CD4-positive, alpha-beta T cell treated with Interleukin-6 at 100 ng/mL for 8 hours (primary cell): ENCODE measurements around the gene CYP2A13.
"Not testable (repeated sequence)": the region's sequence is repeated elsewhere in the genome, so short reads cannot be mapped to it uniquely, and the experiment has no call there.

Source experiments
- DNase-seq: peaks from one replicate; pipeline ENCODE4 v3.0.0-alpha.2; 2020; ENCODE audit warnings: mixed read lengths, low spot score

CYP2A13 gene

GRCh38 chr19:41088151-41088550 lies at the start of gene CYP2A13:
CYP2A13 (plus strand) TSS chr19:41088451; CDS start chr19:41088472, 21 bp downstream.
- no peak for DNase-seq

GRCh38 chr19:41039806-41040205 lies 48.4 kb upstream of the CYP2A13 start:
- DNase-seq, result no peak

- DNase-seq, result not testable (repeated sequence)
Observed at GRCh38 chr19:41045095-41045494, 43.2 kb upstream of the CYP2A13 start.

GRCh38 chr19:41050426-41050825 lies 37.8 kb upstream of the CYP2A13 start:
- DNase-seq, result no peak

GRCh38 chr19:41052162-41052561 lies 36.1 kb upstream of the CYP2A13 start:
- not testable (repeated sequence) for DNase-seq

GRCh38 chr19:41053331-41053730 lies 34.9 kb upstream of the CYP2A13 start:
- not testable (repeated sequence) for DNase-seq

- no peak for DNase-seq
Observed at GRCh38 chr19:41064974-41065569, 23.2 kb upstream of the CYP2A13 start.

- DNase-seq, result no peak
Observed at GRCh38 chr19:41076286-41076685, 12.0 kb upstream of the CYP2A13 start.

GRCh38 chr19:41083516-41083915 lies 4.7 kb upstream of the CYP2A13 start:
- DNase-seq, result no peak

GRCh38 chr19:41085748-41086415 lies 2.4 kb upstream of the CYP2A13 start:
- DNase-seq, result no peak

- no peak for DNase-seq
Observed at GRCh38 chr19:41089959-41090358, 1.7 kb downstream of the CYP2A13 start.

GRCh38 chr19:41095703-41096102 lies 7.5 kb downstream of the CYP2A13 start:
- DNase-seq, result no peak

- DNase-seq, result no peak
Observed at GRCh38 chr19:41096353-41096752, 8.1 kb downstream of the CYP2A13 start.

- no peak for DNase-seq
Observed at GRCh38 chr19:41097302-41097701, 9.1 kb downstream of the CYP2A13 start.

GRCh38 chr19:41098762-41099161 lies 10.5 kb downstream of the CYP2A13 start:
- no peak for DNase-seq

- not testable (repeated sequence) for DNase-seq
Observed at GRCh38 chr19:41102210-41102609, 14.0 kb downstream of the CYP2A13 start.

GRCh38 chr19:41106177-41106576 lies 17.9 kb downstream of the CYP2A13 start:
- no peak for DNase-seq

- DNase-seq, result no peak
Observed at GRCh38 chr19:41111296-41111695, 23.0 kb downstream of the CYP2A13 start.

- no peak for DNase-seq
Observed at GRCh38 chr19:41111750-41112295, 23.6 kb downstream of the CYP2A13 start.

- no peak for DNase-seq
Observed at GRCh38 chr19:41112728-41113290, 24.6 kb downstream of the CYP2A13 start.

- no peak for DNase-seq
Observed at GRCh38 chr19:41114132-41114531, 25.9 kb downstream of the CYP2A13 start, which contains the start of gene CYP2F1. CYP2F1 (plus strand) TSS chr19:41114432; CDS start chr19:41116189, 1,757 bp downstream.

GRCh38 chr19:41116261-41116660 lies 28.0 kb downstream of the CYP2A13 start:
- DNase-seq, result no peak
